ENCODE data around the gene VIPR2. TPM values are rescaled to one million over a fixed set of nuclear protein-coding genes. Genes with fewer than 3 reads are reported as not detected.

The VIPR2 gene
- total and polyA plus RNA-seq, 2 experiments from 2014 or later = 1.3 to 2.7 TPM

DNA sequence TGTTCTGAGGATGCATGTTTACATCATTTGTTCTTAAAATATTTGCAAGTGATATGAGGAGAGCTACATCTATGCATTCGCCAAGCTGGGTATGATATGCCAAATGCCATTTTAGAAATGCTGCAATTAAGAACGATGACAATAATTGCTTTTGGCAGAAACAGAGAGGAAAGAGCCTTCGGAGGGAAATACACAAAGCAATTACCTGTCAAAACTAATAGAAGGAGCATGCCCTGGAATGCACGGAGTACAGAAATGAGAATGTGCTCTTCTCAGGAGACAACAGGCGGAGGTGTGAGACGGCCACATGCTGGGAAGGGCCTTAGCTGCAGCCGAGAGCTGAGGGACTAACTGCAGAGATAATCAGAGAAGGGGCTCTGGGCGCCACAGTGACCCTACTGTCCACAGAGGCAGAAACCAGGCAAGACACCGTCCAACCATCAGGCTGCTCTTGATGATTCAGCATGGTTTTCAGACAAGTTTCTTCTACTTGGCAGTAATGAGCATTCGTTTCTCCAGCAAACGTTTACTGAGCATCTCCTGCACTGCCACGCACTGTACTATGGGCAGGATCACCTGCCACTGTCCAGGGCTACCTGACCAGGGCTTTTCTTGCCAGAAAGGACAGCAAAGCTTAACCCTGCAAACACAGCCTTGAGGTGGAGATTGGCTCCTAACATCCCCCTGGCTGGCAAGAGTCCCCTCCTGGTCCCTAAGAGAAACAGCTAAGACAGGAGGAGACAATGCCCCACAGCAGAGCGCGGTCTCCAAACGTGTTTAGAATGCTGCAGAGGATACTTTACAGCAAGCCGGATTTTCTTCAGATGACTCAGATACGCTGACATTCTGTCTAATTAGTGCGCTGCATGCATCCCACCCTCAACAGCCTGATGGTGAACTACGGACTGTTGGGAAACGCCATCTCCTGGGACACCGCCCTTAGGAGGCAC lies 18.1 kb downstream of the VIPR2 start:
- H3K27me3 Mint-ChIP-seq (ENCODE audit: insufficient read depth, low read depth, poor library complexity) = peaks cover 9% of the 10 kb centered on the region
- no peak overlapping the region for H3K4me3 Mint-ChIP-seq
- DNase-seq (ENCODE audit: low spot score) = no peak
- H3K4me1 ChIP-seq (ENCODE audit: insufficient read depth) = 0 out of 2 replicates have a peak, but pooled peaks cover 11% of the 10 kb centered on the region
- H4K20me1 ChIP-seq (replicated peaks; ENCODE audit: insufficient read depth) = no peaks in the 10 kb centered on the region
- peaks cover 9% of the 10 kb centered on the region for H3K4me1 Mint-ChIP-seq
- H3K9me2 ChIP-seq (ENCODE audit: insufficient read depth) = no peaks in the 10 kb centered on the region
- H3K9me3 Mint-ChIP-seq = peaks cover 71% of the 10 kb centered on the region
- no peak overlapping the region for H3K4me2 ChIP-seq
- TF ChIP-seq, protein P1, sequence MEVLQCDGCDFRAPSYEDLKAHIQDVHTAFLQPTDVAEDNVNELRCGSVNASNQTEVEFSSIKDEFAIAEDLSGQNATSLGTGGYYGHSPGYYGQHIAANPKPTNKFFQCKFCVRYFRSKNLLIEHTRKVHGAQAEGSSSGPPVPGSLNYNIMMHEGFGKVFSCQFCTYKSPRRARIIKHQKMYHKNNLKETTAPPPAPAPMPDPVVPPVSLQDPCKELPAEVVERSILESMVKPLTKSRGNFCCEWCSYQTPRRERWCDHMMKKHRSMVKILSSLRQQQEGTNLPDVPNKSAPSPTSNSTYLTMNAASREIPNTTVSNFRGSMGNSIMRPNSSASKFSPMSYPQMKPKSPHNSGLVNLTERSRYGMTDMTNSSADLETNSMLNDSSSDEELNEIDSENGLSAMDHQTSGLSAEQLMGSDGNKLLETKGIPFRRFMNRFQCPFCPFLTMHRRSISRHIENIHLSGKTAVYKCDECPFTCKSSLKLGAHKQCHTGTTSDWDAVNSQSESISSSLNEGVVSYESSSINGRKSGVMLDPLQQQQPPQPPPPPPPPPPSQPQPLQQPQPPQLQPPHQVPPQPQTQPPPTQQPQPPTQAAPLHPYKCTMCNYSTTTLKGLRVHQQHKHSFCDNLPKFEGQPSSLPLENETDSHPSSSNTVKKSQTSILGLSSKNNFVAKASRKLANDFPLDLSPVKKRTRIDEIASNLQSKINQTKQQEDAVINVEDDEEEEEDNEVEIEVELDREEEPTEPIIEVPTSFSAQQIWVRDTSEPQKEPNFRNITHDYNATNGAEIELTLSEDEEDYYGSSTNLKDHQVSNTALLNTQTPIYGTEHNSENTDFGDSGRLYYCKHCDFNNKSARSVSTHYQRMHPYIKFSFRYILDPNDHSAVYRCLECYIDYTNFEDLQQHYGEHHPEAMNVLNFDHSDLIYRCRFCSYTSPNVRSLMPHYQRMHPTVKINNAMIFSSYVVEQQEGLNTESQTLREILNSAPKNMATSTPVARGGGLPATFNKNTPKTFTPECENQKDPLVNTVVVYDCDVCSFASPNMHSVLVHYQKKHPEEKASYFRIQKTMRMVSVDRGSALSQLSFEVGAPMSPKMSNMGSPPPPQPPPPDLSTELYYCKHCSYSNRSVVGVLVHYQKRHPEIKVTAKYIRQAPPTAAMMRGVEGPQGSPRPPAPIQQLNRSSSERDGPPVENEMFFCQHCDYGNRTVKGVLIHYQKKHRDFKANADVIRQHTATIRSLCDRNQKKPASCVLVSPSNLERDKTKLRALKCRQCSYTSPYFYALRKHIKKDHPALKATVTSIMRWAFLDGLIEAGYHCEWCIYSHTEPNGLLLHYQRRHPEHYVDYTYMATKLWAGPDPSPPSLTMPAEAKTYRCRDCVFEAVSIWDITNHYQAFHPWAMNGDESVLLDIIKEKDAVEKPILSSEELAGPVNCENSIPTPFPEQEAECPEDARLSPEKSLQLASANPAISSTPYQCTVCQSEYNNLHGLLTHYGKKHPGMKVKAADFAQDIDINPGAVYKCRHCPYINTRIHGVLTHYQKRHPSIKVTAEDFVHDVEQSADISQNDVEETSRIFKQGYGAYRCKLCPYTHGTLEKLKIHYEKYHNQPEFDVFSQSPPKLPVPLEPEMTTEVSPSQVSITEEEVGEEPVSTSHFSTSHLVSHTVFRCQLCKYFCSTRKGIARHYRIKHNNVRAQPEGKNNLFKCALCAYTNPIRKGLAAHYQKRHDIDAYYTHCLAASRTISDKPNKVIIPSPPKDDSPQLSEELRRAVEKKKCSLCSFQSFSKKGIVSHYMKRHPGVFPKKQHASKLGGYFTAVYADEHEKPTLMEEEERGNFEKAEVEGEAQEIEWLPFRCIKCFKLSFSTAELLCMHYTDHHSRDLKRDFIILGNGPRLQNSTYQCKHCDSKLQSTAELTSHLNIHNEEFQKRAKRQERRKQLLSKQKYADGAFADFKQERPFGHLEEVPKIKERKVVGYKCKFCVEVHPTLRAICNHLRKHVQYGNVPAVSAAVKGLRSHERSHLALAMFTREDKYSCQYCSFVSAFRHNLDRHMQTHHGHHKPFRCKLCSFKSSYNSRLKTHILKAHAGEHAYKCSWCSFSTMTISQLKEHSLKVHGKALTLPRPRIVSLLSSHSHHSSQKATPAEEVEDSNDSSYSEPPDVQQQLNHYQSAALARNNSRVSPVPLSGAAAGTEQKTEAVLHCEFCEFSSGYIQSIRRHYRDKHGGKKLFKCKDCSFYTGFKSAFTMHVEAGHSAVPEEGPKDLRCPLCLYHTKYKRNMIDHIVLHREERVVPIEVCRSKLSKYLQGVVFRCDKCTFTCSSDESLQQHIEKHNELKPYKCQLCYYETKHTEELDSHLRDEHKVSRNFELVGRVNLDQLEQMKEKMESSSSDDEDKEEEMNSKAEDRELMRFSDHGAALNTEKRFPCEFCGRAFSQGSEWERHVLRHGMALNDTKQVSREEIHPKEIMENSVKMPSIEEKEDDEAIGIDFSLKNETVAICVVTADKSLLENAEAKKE (CRISPR knock-in tag; IDR thresholded peaks at IDR 0.05) = no peak
- TF ChIP-seq JUNB (IDR thresholded peaks at IDR 0.05; ENCODE audit: unreplicated experiment) (no peak), ZNF114 (CRISPR knock-in tag; IDR thresholded peaks at IDR 0.05) (no peak)
- TF ChIP-seq, protein P2, sequence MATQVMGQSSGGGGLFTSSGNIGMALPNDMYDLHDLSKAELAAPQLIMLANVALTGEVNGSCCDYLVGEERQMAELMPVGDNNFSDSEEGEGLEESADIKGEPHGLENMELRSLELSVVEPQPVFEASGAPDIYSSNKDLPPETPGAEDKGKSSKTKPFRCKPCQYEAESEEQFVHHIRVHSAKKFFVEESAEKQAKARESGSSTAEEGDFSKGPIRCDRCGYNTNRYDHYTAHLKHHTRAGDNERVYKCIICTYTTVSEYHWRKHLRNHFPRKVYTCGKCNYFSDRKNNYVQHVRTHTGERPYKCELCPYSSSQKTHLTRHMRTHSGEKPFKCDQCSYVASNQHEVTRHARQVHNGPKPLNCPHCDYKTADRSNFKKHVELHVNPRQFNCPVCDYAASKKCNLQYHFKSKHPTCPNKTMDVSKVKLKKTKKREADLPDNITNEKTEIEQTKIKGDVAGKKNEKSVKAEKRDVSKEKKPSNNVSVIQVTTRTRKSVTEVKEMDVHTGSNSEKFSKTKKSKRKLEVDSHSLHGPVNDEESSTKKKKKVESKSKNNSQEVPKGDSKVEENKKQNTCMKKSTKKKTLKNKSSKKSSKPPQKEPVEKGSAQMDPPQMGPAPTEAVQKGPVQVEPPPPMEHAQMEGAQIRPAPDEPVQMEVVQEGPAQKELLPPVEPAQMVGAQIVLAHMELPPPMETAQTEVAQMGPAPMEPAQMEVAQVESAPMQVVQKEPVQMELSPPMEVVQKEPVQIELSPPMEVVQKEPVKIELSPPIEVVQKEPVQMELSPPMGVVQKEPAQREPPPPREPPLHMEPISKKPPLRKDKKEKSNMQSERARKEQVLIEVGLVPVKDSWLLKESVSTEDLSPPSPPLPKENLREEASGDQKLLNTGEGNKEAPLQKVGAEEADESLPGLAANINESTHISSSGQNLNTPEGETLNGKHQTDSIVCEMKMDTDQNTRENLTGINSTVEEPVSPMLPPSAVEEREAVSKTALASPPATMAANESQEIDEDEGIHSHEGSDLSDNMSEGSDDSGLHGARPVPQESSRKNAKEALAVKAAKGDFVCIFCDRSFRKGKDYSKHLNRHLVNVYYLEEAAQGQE (IDR thresholded peaks at IDR 0.05; ENCODE audit: unreplicated experiment) = no peak
- ATAC-seq = no peak
- H3K27ac Mint-ChIP-seq = no peak overlapping the region
- H2AFZ ChIP-seq = no peak overlapping the region
- no peak overlapping the region for H3K4me3 ChIP-seq
- H3K79me2 ChIP-seq (replicated peaks; ENCODE audit: insufficient read depth) = no peaks in the 10 kb centered on the region
- H3K27ac ChIP-seq (ENCODE audit: low read depth) = no peak overlapping the region
- H3K36me3 Mint-ChIP-seq (ENCODE audit: low read depth) = peaks cover 19% of the 10 kb centered on the region; the same call in 1 of the 3 replicates
- no peaks in the 10 kb centered on the region for H3F3A ChIP-seq (replicated peaks; ENCODE audit: low read depth)
- H3K36me3 ChIP-seq (ENCODE audit: insufficient read depth) = no peaks in the 10 kb centered on the region
- no peaks in the 10 kb centered on the region for H3K27me3 ChIP-seq (ENCODE audit: insufficient read depth)

Data from GM23338 (cell line).